B cell (primary cell): ENCODE results near the gene WDR47. TPM values are rescaled to one million over a fixed set of nuclear protein-coding genes. Genes with fewer than 3 reads are reported as not detected.
A peak's percentile ranks its signal among the peaks of the same experiment; 100 is the strongest.

ENCODE experiments used
- ATAC-seq: fragments of 200-7000 bp; cut with Tn5 transposase; one replicate; pipeline ENCODE4 v1.10.0; 2021; ENCODE audit warnings: low read depth, mild to moderate bottlenecking, moderate number of reproducible peaks, moderate library complexity
- CTCF ChIA-PET: fragments of 350-600 bp; sonication (Branson Sonifier 250); formaldehyde crosslinking; loops from one replicate; lab custom pipeline; 2021; ENCODE audit warnings: antibody characterized with exemption, inconsistent platforms; lab: Charles Lee
- POLR2A ChIA-PET: fragments of 350-600 bp; sonication (Branson Sonifier 250); formaldehyde crosslinking; loops from one replicate; lab custom pipeline; 2021; ENCODE audit warnings: antibody characterized with exemption; lab: Charles Lee
- DNase-seq: peaks from one replicate; pipeline ENCODE4 v3.0.0; 2013
- H2AFZ ChIP-seq: 2 replicates; pipeline ENCODE4 v1.6.1; 2012; ENCODE audit warnings: mild to moderate bottlenecking, low read depth, low read length; ENCODE audit not compliant: insufficient read depth, poor library complexity, severe bottlenecking
- H3K27ac ChIP-seq, 2 donors: 1 replicate in 1 of 2; 2 replicates in 1 of 2; pipeline ENCODE4 v1.5.1; 2012 to 2013; ENCODE audit warnings: low read length in 2 of 2, mild to moderate bottlenecking in 2 of 2, moderate library complexity in 1 of 2
- H3K27me3 ChIP-seq, 4 experiments: fragments of 200-600 bp in 1 of 4; sonication (generic) in 1 of 4; replicated peaks in 1 of 4; 1 replicate in 2 of 4; 2 replicates in 2 of 4; pipeline versions ENCODE4 v1.6.1 to v1.7.0; 2013 to 2016; ENCODE audit warnings: low read length in 3 of 4, mild to moderate bottlenecking in 2 of 4, mixed read lengths in 1 of 4, moderate library complexity in 1 of 4; ENCODE audit not compliant: insufficient read depth in 4 of 4, control insufficient read depth in 3 of 4; ENCODE audit errors: control extremely low read depth in 1 of 4
- H3K36me3 ChIP-seq, 2 experiments: replicated peaks in 1 of 2; 1 replicate in 1 of 2; 2 replicates in 1 of 2; pipeline versions ENCODE4 v1.6.1 to v1.7.1; 2013; ENCODE audit warnings: low read length in 1 of 2; ENCODE audit not compliant: insufficient read depth in 2 of 2, control insufficient read depth in 1 of 2; ENCODE audit errors: control extremely low read depth in 1 of 2, extremely low read depth in 1 of 2
- H3K4me1 ChIP-seq, 2 donors: fragments of 200-600 bp in 1 of 2; sonication (generic) in 1 of 2; 1 replicate in 1 of 2; 2 replicates in 1 of 2; pipeline versions ENCODE4 v1.5.1 to v1.6.1; 2013 to 2017; ENCODE audit warnings: low read length in 2 of 2; ENCODE audit not compliant: control insufficient read depth in 2 of 2, insufficient read depth in 2 of 2
- H3K4me2 ChIP-seq: replicated peaks from 2 replicates; pipeline ENCODE3; 2012; ENCODE audit warnings: mild to moderate bottlenecking, low read depth, low read length; ENCODE audit not compliant: poor library complexity, severe bottlenecking
- H3K4me3 ChIP-seq, 5 experiments: fragments of 200-600 bp in 1 of 5; sonication (generic) in 1 of 5; 1 replicate in 3 of 5; 2 replicates in 2 of 5; pipeline versions ENCODE4 v1.5.1 to v1.7.0; 2011 to 2016; ENCODE audit warnings: low read length in 4 of 5, mild to moderate bottlenecking in 4 of 5, low read depth in 2 of 5, control low read depth in 1 of 5, moderate library complexity in 1 of 5; ENCODE audit not compliant: insufficient read depth in 1 of 5; ENCODE audit errors: control extremely low read depth in 1 of 5, extremely low read depth in 1 of 5
- H3K79me2 ChIP-seq: fragments of 200-600 bp; sonication (generic); one replicate; pipeline ENCODE4 v1.6.0; 2016; ENCODE audit warnings: low read length; ENCODE audit not compliant: control insufficient read depth, insufficient read depth
- H3K9ac ChIP-seq: fragments of 200-600 bp; sonication (generic); 2 replicates; pipeline ENCODE4 v1.6.1; 2017; ENCODE audit warnings: mild to moderate bottlenecking, low read length, moderate library complexity
- H3K9me3 ChIP-seq, 3 donors: one replicate each; pipeline versions ENCODE4 v1.6.1 to v1.7.1; 2013; ENCODE audit warnings: low read length in 2 of 3; ENCODE audit not compliant: control insufficient read depth in 2 of 3, insufficient read depth in 1 of 3; ENCODE audit errors: control extremely low read depth in 1 of 3
- H4K20me1 ChIP-seq: 2 replicates; pipeline ENCODE4 v1.6.0; 2012; ENCODE audit warnings: mild to moderate bottlenecking, low read length; ENCODE audit not compliant: insufficient read depth, control insufficient read depth, poor library complexity, severe bottlenecking
- H3K27ac Mint-ChIP-seq: one replicate; pipeline ENCODE4 v1.8.0; 2021; ENCODE audit warnings: mixed read lengths
- H3K27me3 Mint-ChIP-seq: one replicate; pipeline ENCODE4 v1.8.0; 2021; ENCODE audit warnings: mixed read lengths
- H3K4me1 Mint-ChIP-seq: one replicate; pipeline ENCODE4 v1.8.0; 2021; ENCODE audit warnings: mixed read lengths
- H3K4me3 Mint-ChIP-seq: one replicate; pipeline ENCODE4 v1.8.0; 2021; ENCODE audit warnings: mixed read lengths
- H3K9me3 Mint-ChIP-seq: one replicate; pipeline ENCODE4 v1.8.0; 2022; ENCODE audit warnings: mixed read lengths; ENCODE audit not compliant: insufficient read depth
- CTCF ChIP-seq: fragments of 200-600 bp; IDR thresholded peaks from one replicate; pipeline ENCODE4 v1.8.0; 2022; ENCODE audit warnings: antibody characterized with exemption, mild to moderate bottlenecking
- EZH2 ChIP-seq: IDR thresholded peaks from 2 replicates; pipeline ENCODE4 v1.6.1; 2012; ENCODE audit warnings: borderline replicate concordance, low read depth, mild to moderate bottlenecking, moderate library complexity, low read length; ENCODE audit not compliant: insufficient read depth, poor library complexity, severe bottlenecking
- WGBS: methylation state at CpG from one replicate; pipeline ENCODE4 v1.1.5; 2013; ENCODE audit warnings: missing lambda C conversion rate; ENCODE audit not compliant: insufficient coverage; 5-methylcytosine and 5-hydroxymethylcytosine counted together
- intact Hi-C: fragments of 100-400 bp; cut with micrococcal nuclease; formaldehyde crosslinking; loops from one replicate; pipeline ENCODE4 v1.10.0; 2022
- polyA plus RNA-seq: library from polyadenylated mRNA; depleted of rRNA; stranded (reverse); fragments of >200 nt; gene quantifications from 2 replicates; pipeline ENCODE4 v1.2.3, GENCODE V29; 2012
- total RNA-seq, 2 donors: library from RNA; stranded (reverse); fragments of 120-200 nt in 1 of 2; gene quantifications; 1 replicate in 1 of 2; 2 replicates in 1 of 2; pipeline versions ENCODE4 v1.2.3 to v1.2.4, GENCODE V29; 2013 to 2022

Gene WDR47
- total and polyA plus RNA-seq, 2 donors (not counting 1 experiment from before 2014, with no cell fraction given): 4.4 to 21.6 TPM

- CTCF ChIA-PET: interaction anchor here (1.0 to 3.1 kb wide), 4 partner anchors 8 to 49 kb away, joined by 3 to 25 read pairs (median 8); partner anchors contain the start of genes TAF13 and WDR47
- Histone ChIP-seq H3K27ac (peak overlapping the region; percentile 96 to 98), H3K4me3 (peak overlapping the region; percentile 88 to 99 (median 93)), H3K79me2 (peaks cover 43% of the 10 kb centered on the region), H3K9ac (peak overlapping the region; percentile 99), H3K27me3 (no peaks in the 10 kb centered on the region), H3K4me2 (peak overlapping the region; percentile 99), H3K4me1 (peaks cover 25 to 28% of the 10 kb centered on the region in 2 donors), H2AFZ (peak overlapping the region; percentile 91), H3K36me3 (peaks cover 0 to 19% of the 10 kb centered on the region in 2 experiments), H4K20me1 (no peaks in the 10 kb centered on the region), H3K9me3 (peaks cover 0 to 17% (median 0%) of the 10 kb centered on the region in 3 donors)
- H3K9me3 Mint-ChIP-seq: no peaks in the 10 kb centered on the region
- peak; percentile 37 for ATAC-seq
- POLR2A ChIA-PET: interaction anchor here (0.6 to 2.8 kb wide), 5 partner anchors 9 to 128 kb away, joined by 3 to 38 read pairs (median 10); partner anchors contain the start of genes CLCC1, ELAPOR1, TAF13 and WDR47
- peaks cover 33% of the 10 kb centered on the region for H3K4me1 Mint-ChIP-seq
- H3K4me3 Mint-ChIP-seq: peak overlapping the region; percentile 92
- intact Hi-C loops: loop anchor here (2.0 to 10.0 kb wide), 4 partner anchors 128 to 536 kb away; partner anchors contain the start of genes CLCC1, GPSM2 and STXBP3
- WGBS: 0% methylated on average over 2 of the region's 13 CpGs
- DNase-seq: no peak
- H3K27ac Mint-ChIP-seq: peak overlapping the region; percentile 94
- TF ChIP-seq CTCF (no peak), EZH2 (no peak)
- H3K27me3 Mint-ChIP-seq: no peaks in the 10 kb centered on the region
These were observed 49.4 kb upstream of the WDR47 start for GRCh38 chr1:109091078-109091838.
